Hematopoietic multipotent progenitor cell treated with erythropoietin and hydrocortisone succinate and interleukin-3 and kit ligand, for 4 days (in vitro differentiated cells): ENCODE measurements around the gene SIRPB1.
A peak's percentile ranks its signal among the peaks of the same experiment; 100 is the strongest.
"Not testable (repeated sequence)": the region's sequence is repeated elsewhere in the genome, so short reads cannot be mapped to it uniquely, and the experiment has no call there.

ENCODE experiments used
- DNase-seq: peaks from one replicate; pipeline ENCODE4 v3.0.0-alpha.2; 2015

Gene SIRPB1

GRCh38 chr20:1619861-1620444, at the start of gene SIRPB1:
SIRPB1 (minus strand) TSS chr20:1620009; CDS start chr20:1619944, 65 bp downstream.
- peak; percentile 78 for DNase-seq

- DNase-seq: no peak
Observed at GRCh38 chr20:1669304-1669703, 49.5 kb upstream of the SIRPB1 start.

GRCh38 chr20:1667502-1668085, 47.8 kb upstream of the SIRPB1 start:
- DNase-seq: no peak

GRCh38 chr20:1666802-1667201, 47.0 kb upstream of the SIRPB1 start:
- DNase-seq: no peak

GRCh38 chr20:1665345-1665744, 45.5 kb upstream of the SIRPB1 start:
- DNase-seq: no peak

GRCh38 chr20:1664911-1665310, 45.1 kb upstream of the SIRPB1 start:
- DNase-seq: no peak

- no peak for DNase-seq
Observed at GRCh38 chr20:1663917-1664316, 44.1 kb upstream of the SIRPB1 start.

GRCh38 chr20:1661542-1662299, 41.9 kb upstream of the SIRPB1 start:
- no peak for DNase-seq

GRCh38 chr20:1660246-1660645, 40.4 kb upstream of the SIRPB1 start:
- DNase-seq: no peak

GRCh38 chr20:1657556-1658334, 37.9 kb upstream of the SIRPB1 start, which contains the start of gene SIRPG:
SIRPG (minus strand) TSS chr20:1657779; CDS start chr20:1657714, 65 bp downstream.
- DNase-seq: peak; percentile 51

- no peak for DNase-seq
Observed at GRCh38 chr20:1656844-1657243, 37.0 kb upstream of the SIRPB1 start.

- DNase-seq: peak; percentile 38
Observed at GRCh38 chr20:1654996-1655395, 35.2 kb upstream of the SIRPB1 start.

- DNase-seq: no peak
Observed at GRCh38 chr20:1652960-1653359, 33.2 kb upstream of the SIRPB1 start.

- peak; percentile 43 for DNase-seq
Observed at GRCh38 chr20:1652104-1652503, 32.3 kb upstream of the SIRPB1 start.

GRCh38 chr20:1651268-1652058, 31.7 kb upstream of the SIRPB1 start:
- DNase-seq: peak; percentile 25

- no peak for DNase-seq
Observed at GRCh38 chr20:1648101-1648500, 28.3 kb upstream of the SIRPB1 start.

GRCh38 chr20:1646975-1647431, 27.2 kb upstream of the SIRPB1 start:
- no peak for DNase-seq

GRCh38 chr20:1644101-1644962, 24.5 kb upstream of the SIRPB1 start:
- no peak for DNase-seq

- DNase-seq: not testable (repeated sequence)
Observed at GRCh38 chr20:1638643-1639042, 18.8 kb upstream of the SIRPB1 start.

- no peak for DNase-seq
Observed at GRCh38 chr20:1637755-1638154, 17.9 kb upstream of the SIRPB1 start.

- DNase-seq: no peak
Observed at GRCh38 chr20:1637226-1637625, 17.4 kb upstream of the SIRPB1 start.
